ENCODE measurements around the gene GLT1D1. TPM values are rescaled to one million over a fixed set of nuclear protein-coding genes. Genes with fewer than 3 reads are reported as not detected.

GLT1D1 gene
- total RNA-seq, 6 experiments from 2014 or later: not detected

GRCh38 chr12:128970110-128970509 lies 116.8 kb downstream of the GLT1D1 start:
- TF ChIP-seq CTCF (IDR thresholded peaks at IDR 0.05): no peak
- H3K9me3 Mint-ChIP-seq: peaks cover 46% of the 10 kb centered on the region
- no peak overlapping the region for H3K4me3 Mint-ChIP-seq
- peaks cover 6% of the 10 kb centered on the region for H3K27me3 Mint-ChIP-seq (ENCODE audit: insufficient read depth)
- no peak overlapping the region for H3K27ac Mint-ChIP-seq
- no peak for DNase-seq
- H3K4me1 Mint-ChIP-seq (ENCODE audit: low read depth): no peaks in the 10 kb centered on the region
- no peaks in the 10 kb centered on the region for H3K36me3 Mint-ChIP-seq (ENCODE audit: low read depth)

GRCh38 chr12:128970941-128971340 lies 117.7 kb downstream of the GLT1D1 start:
- H3K4me3 Mint-ChIP-seq: no peak overlapping the region
- TF ChIP-seq CTCF (IDR thresholded peaks at IDR 0.05): no peak
- no peak overlapping the region for H3K27ac Mint-ChIP-seq
- H3K36me3 Mint-ChIP-seq (ENCODE audit: low read depth): no peaks in the 10 kb centered on the region
- no peak for DNase-seq
- H3K27me3 Mint-ChIP-seq (ENCODE audit: insufficient read depth): peaks cover 6% of the 10 kb centered on the region
- H3K4me1 Mint-ChIP-seq (ENCODE audit: low read depth): no peaks in the 10 kb centered on the region
- peaks cover 51% of the 10 kb centered on the region for H3K9me3 Mint-ChIP-seq

GRCh38 chr12:128971802-128972201 lies 118.5 kb downstream of the GLT1D1 start:
- no peak for DNase-seq
- no peak overlapping the region for H3K27ac Mint-ChIP-seq
- H3K36me3 Mint-ChIP-seq (ENCODE audit: low read depth): no peaks in the 10 kb centered on the region
- H3K9me3 Mint-ChIP-seq: peaks cover 51% of the 10 kb centered on the region
- no peak for TF ChIP-seq CTCF (IDR thresholded peaks at IDR 0.05)
- peaks cover 6% of the 10 kb centered on the region for H3K27me3 Mint-ChIP-seq (ENCODE audit: insufficient read depth)
- H3K4me1 Mint-ChIP-seq (ENCODE audit: low read depth): no peaks in the 10 kb centered on the region
- H3K4me3 Mint-ChIP-seq: no peak overlapping the region

GRCh38 chr12:128973883-128974681 lies 120.8 kb downstream of the GLT1D1 start:
- no peak for DNase-seq
- Mint-ChIP-seq H3K36me3 (ENCODE audit: low read depth) (no peaks in the 10 kb centered on the region), H3K4me1 (ENCODE audit: low read depth) (no peaks in the 10 kb centered on the region), H3K9me3 (peaks cover 62% of the 10 kb centered on the region), H3K27ac (no peak overlapping the region), H3K27me3 (ENCODE audit: insufficient read depth) (peaks cover 6% of the 10 kb centered on the region), H3K4me3 (no peak overlapping the region)
- no peak for TF ChIP-seq CTCF (IDR thresholded peaks at IDR 0.05)

- H3K9me3 Mint-ChIP-seq: peaks cover 65% of the 10 kb centered on the region
- H3K27ac Mint-ChIP-seq: no peak overlapping the region
- no peak for TF ChIP-seq CTCF (IDR thresholded peaks at IDR 0.05)
- H3K4me1 Mint-ChIP-seq (ENCODE audit: low read depth): no peaks in the 10 kb centered on the region
- no peak overlapping the region for H3K4me3 Mint-ChIP-seq
- no peaks in the 10 kb centered on the region for H3K36me3 Mint-ChIP-seq (ENCODE audit: low read depth)
- H3K27me3 Mint-ChIP-seq (ENCODE audit: insufficient read depth): peaks cover 6% of the 10 kb centered on the region
- DNase-seq: no peak
Observed at GRCh38 chr12:128974881-128975280, 121.6 kb downstream of the GLT1D1 start.

All from HFFc6 (cell line).